ENCODE measurements around the gene ZC3H12A. TPM values are rescaled to one million over a fixed set of nuclear protein-coding genes. Genes with fewer than 3 reads are reported as not detected.
A peak's percentile ranks its signal among the peaks of the same experiment; 100 is the strongest.

Gene ZC3H12A
- total and polyA plus RNA-seq, 2 of the 8 experiments (the other 6 are each of a cell fraction or from before 2014, with no cell fraction given), result 7.4 to 10.0 TPM

DNA sequence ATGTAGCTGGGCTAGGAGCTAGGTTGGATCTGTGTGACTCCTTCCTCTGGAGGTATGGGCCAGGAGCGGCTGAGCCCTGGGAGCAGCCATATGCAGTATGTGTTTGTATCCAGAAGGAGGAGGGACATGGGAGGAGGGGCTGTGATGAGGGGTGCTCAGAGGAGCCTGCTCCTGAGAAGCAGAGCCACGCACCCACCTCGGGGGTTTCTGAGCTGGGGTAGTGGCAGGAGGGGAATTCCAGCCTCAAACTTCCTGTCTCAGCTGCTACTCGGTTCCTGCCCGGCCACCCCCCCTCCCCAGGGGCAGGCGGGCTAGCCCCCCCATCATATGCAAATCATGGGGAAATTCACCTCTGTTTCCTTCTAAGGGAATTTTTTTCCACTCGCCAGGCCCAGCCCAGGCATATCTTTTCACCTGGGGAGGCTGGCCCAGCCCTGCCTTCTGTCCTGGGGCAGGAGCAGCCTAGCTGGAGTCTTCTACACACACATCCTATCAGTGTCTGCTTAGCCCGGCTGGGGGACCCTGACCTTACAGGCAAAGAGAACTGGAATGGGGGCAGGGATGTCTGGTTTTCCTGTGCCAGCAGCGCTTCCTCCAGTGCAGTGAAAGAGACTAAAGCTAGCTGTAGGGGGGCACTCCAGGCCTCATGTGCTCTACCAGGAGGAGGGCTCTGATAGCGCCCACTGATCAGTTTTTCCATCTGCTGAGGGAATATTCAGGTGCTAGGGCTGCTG, 3.0 kb downstream of the ZC3H12A start:
- Histone ChIP-seq H3K27me3 (replicated peaks in 1 of 4; ENCODE audit: control insufficient read depth in 3 of 4, extremely low read depth in 1 of 4, insufficient read depth in 3 of 4, low read length in 3 of 4) (peaks cover 1 to 13% (median 9%) of the 10 kb centered on the region in 4 experiments; a peak in 6 of 7 replicates), H3K27ac (ENCODE audit: low read depth, low read length) (peak overlapping the region; percentile 61; the same call in 1 of the 2 replicates), H4K20me1 (replicated peaks in 1 of 2; ENCODE audit: control insufficient read depth in 1 of 2, insufficient read depth in 2 of 2, low read length in 2 of 2) (peaks cover 0 to 20% of the 10 kb centered on the region in 2 experiments), H4K5ac (ENCODE audit: insufficient read length, low read depth, low read length) (peak overlapping the region; percentile 51), H3K23me2 (ENCODE audit: low read depth, low read length) (peaks cover 8% of the 10 kb centered on the region), H3K79me2 (ENCODE audit: control insufficient read depth in 1 of 2, insufficient read depth in 2 of 2, low read length in 2 of 2) (peaks cover 0 to 26% of the 10 kb centered on the region in 2 experiments; a peak in 2 of 4 replicates), H3K4me3 (ENCODE audit: extremely low read depth in 1 of 4, insufficient read depth in 2 of 4, low read depth in 3 of 4, low read length in 4 of 4) (peak overlapping the region in 1 of 4 experiments; percentile 19; a peak in 2 of 8 replicates), H2BK15ac (ENCODE audit: low read length) (peak overlapping the region; percentile 99; the same call in 1 of the 2 replicates), H3K4me2 (ENCODE audit: insufficient read depth in 1 of 2, low read depth in 2 of 2, low read length in 2 of 2) (peak overlapping the region; percentile 55 to 75), H3K14ac (ENCODE audit: insufficient read length) (no peak overlapping the region), H2AK5ac (ENCODE audit: low read depth, low read length) (peak overlapping the region; percentile 68; the same call in 1 of the 2 replicates), H3K79me1 (ENCODE audit: low read depth, low read length) (peaks cover 8% of the 10 kb centered on the region), H2BK120ac (replicated peaks; ENCODE audit: low read depth, low read length) (peak overlapping the region; percentile 55), H2BK12ac (ENCODE audit: low read depth, low read length) (peak overlapping the region; percentile 45), H2BK5ac (ENCODE audit: low read depth, low read length) (peak overlapping the region; percentile 46), H2AFZ (ENCODE audit: low read length) (no peak overlapping the region), H3K36me3 (ENCODE audit: control insufficient read depth in 2 of 4, insufficient read depth in 4 of 4, low read length in 3 of 4) (peaks cover 9 to 30% (median 21%) of the 10 kb centered on the region in 4 experiments; a peak in 7 of 8 replicates), H4K8ac (ENCODE audit: extremely low read depth, insufficient read depth, low read length) (peak overlapping the region; percentile 1), H3K9me3 (ENCODE audit: insufficient read depth in 2 of 2, low read depth in 1 of 2, low read length in 1 of 2) (no peaks in the 10 kb centered on the region), H3K4ac (replicated peaks; ENCODE audit: insufficient read length, low read depth, low read length) (peak overlapping the region; percentile 83), H3K23ac (ENCODE audit: insufficient read length) (no peak overlapping the region), H3K56ac (replicated peaks; ENCODE audit: insufficient read length, low read depth, low read length) (no peak overlapping the region), H3K4me1 (replicated peaks in 1 of 4; ENCODE audit: control insufficient read depth in 3 of 4, insufficient read depth in 4 of 4, low read length in 3 of 4) (peaks cover 3 to 48% (median 29%) of the 10 kb centered on the region in 4 experiments), H4K91ac (replicated peaks; ENCODE audit: insufficient read length, low read length) (peak overlapping the region; percentile 95), H2BK20ac (ENCODE audit: low read length) (no peak overlapping the region; the same call in 1 of the 2 replicates), H3K18ac (ENCODE audit: extremely low read depth, low read length) (peak overlapping the region; percentile 71; the same call in 1 of the 2 replicates), H3K9ac (replicated peaks in 1 of 4; ENCODE audit: extremely low read depth in 1 of 4, low read depth in 3 of 4, low read length in 3 of 4) (peak overlapping the region in 3 of 4 experiments; percentile 16 to 57 (median 43); a peak in 6 of 7 replicates)
- DNase-seq (ENCODE audit: low read depth in 1 of 2, low spot score in 2 of 2) (peak in 1 of 2 experiments; percentile 68), FAIRE-seq (no peak)
- ChIA-PET POLR2A (ENCODE audit: partially characterized antibody) (interaction anchor here (1.4 to 5.7 kb wide), 4 partner anchors 8 to 38 kb away, joined by 3 to 68 read pairs (median 12); no protein-coding TSS in a partner anchor), CTCF (ENCODE audit: partially characterized antibody) (interaction anchor here (0.9 to 17.4 kb wide), 6 partner anchors 9 to 385 kb away, joined by 3 to 213 read pairs (median 6); no protein-coding TSS in a partner anchor)
- WGBS, 2 experiments (ENCODE audit: extremely low coverage in 1 of 2, insufficient coverage in 1 of 2, insufficient read length in 1 of 2, insufficient replicate concordance in 2 of 2, low coverage in 1 of 2, low lambda C conversion rate in 2 of 2, missing lambda C conversion rate in 1 of 2), result 40% methylated on average over 7 of the region's 10 CpGs; no CpG with 5 or more reads in 1 of the 2 experiments
- TF ChIP-seq POLR2AphosphoS5 (IDR thresholded peaks at IDR 0.05; ENCODE audit: low read depth, low read length), result peak; percentile 41; the same call in 1 of the 2 replicates
- TF ChIP-seq SIN3A (conservative IDR thresholded peaks at IDR 0.05 in 1 of 2, IDR thresholded peaks at IDR 0.05 in 1 of 2; ENCODE audit: low read depth in 1 of 2, low read length in 2 of 2), result peak in 1 of 2 experiments; percentile 23; a peak in 1 of 4 replicates
- TF ChIP-seq BCL11A (IDR thresholded peaks at IDR 0.05; ENCODE audit: low read depth in 2 of 2, low read length in 2 of 2), result no peak
- no peak for TF ChIP-seq SP2 (IDR thresholded peaks at IDR 0.05; ENCODE audit: low read length)
- TF ChIP-seq HDAC6 (IDR thresholded peaks at IDR 0.05; ENCODE audit: low read depth, low read length), result no peak
- TF ChIP-seq TEAD4 (IDR thresholded peaks at IDR 0.05; ENCODE audit: low read depth, low read length), result 0 out of 2 replicates have a peak, but pooled peaks have one; percentile 42
- no peak for TF ChIP-seq NANOG (IDR thresholded peaks at IDR 0.05; ENCODE audit: insufficient read depth, low read depth, low read length, poor library complexity, severe bottlenecking)
- no peak for TF ChIP-seq SP4 (IDR thresholded peaks at IDR 0.05; ENCODE audit: low read length)
- TF ChIP-seq SP1 (IDR thresholded peaks at IDR 0.05; ENCODE audit: low read depth, low read length), result 0 out of 2 replicates have a peak, but pooled peaks have one; percentile 5
- TF ChIP-seq CHD1 (IDR thresholded peaks at IDR 0.05; ENCODE audit: low read depth, low read length), result no peak
- TF ChIP-seq JUN (IDR thresholded peaks at IDR 0.05; ENCODE audit: low read depth, low read length), result no peak

Measured in H1 (cell line).